Measurements from ENCODE around the gene ATP2B3. TPM values are rescaled to one million over a fixed set of nuclear protein-coding genes. Genes with fewer than 3 reads are reported as not detected.

The ATP2B3 gene
- 10 to 100 TPM; 11.8 to 14.8 TPM for total RNA-seq
- polyA plus RNA-seq (ENCODE audit: insufficient read length in 2 of 2), result 10 to 100 TPM; 18.4 to 20.1 TPM
- long read RNA-seq, donor 1, result 0 reads
- long read RNA-seq, donor 2, result 0 reads
- long read RNA-seq, donor 3, result 0 reads
- long read RNA-seq, donor 4, result 0 reads

GRCh38 chrX:153517423-153517822 lies at the start of gene ATP2B3:
Gene ATP2B3 (plus strand): TSS chrX:153517642. CDS start chrX:153536248, 18,606 bp downstream.
- Histone ChIP-seq H3K27ac (ENCODE audit: low read depth, low read length) (no peak within 1 kb of the TSS), H3K27me3 (ENCODE audit: control insufficient read depth, insufficient read depth, low read length) (peaks cover 10% of the 10 kb centered on the region), H3K9me3 (ENCODE audit: control insufficient read depth, insufficient read depth, low read length) (no peaks in the 10 kb centered on the region), H3K4me3 (ENCODE audit: low read depth, low read length) (peak within 1 kb of the TSS; percentile 4), H3K36me3 (ENCODE audit: control insufficient read depth, insufficient read depth, low read length) (peaks cover 3% of the 10 kb centered on the region), H3K4me1 (ENCODE audit: control insufficient read depth, insufficient read depth, low read length) (peaks cover 23% of the 10 kb centered on the region)
- 22% methylated on average over 37 of the region's 50 CpGs for WGBS (ENCODE audit: insufficient coverage)
- peak in 2 of 6 donors; percentile 53 to 65 for DNase-seq (ENCODE audit: low read depth in 4 of 6, low spot score in 6 of 6)

- no peak overlapping the region for H3K4me3 ChIP-seq (ENCODE audit: low read depth, low read length)
- H3K36me3 ChIP-seq (ENCODE audit: control insufficient read depth, insufficient read depth, low read length), result peaks cover 34% of the 10 kb centered on the region
- DNase-seq (ENCODE audit: low read depth in 4 of 6, low spot score in 6 of 6), result no peak
- no peaks in the 10 kb centered on the region for H3K27me3 ChIP-seq (ENCODE audit: control insufficient read depth, insufficient read depth, low read length)
- H3K9me3 ChIP-seq (ENCODE audit: control insufficient read depth, insufficient read depth, low read length), result no peaks in the 10 kb centered on the region
- 69% methylated on average over 12 of the region's 12 CpGs for WGBS (ENCODE audit: insufficient coverage)
- peaks cover 22% of the 10 kb centered on the region for H3K4me1 ChIP-seq (ENCODE audit: control insufficient read depth, insufficient read depth, low read length)
- no peak overlapping the region for H3K27ac ChIP-seq (ENCODE audit: low read depth, low read length)
Observed at GRCh38 chrX:153468008-153468580, 49.3 kb upstream of the ATP2B3 start.

GRCh38 chrX:153469811-153470410 lies 47.5 kb upstream of the ATP2B3 start:
- peaks cover 29% of the 10 kb centered on the region for H3K4me1 ChIP-seq (ENCODE audit: control insufficient read depth, insufficient read depth, low read length)
- peak in 1 of 6 donors; percentile 44 for DNase-seq (ENCODE audit: low read depth in 4 of 6, low spot score in 6 of 6)
- H3K27ac ChIP-seq (ENCODE audit: low read depth, low read length), result no peak overlapping the region
- H3K9me3 ChIP-seq (ENCODE audit: control insufficient read depth, insufficient read depth, low read length), result no peaks in the 10 kb centered on the region
- peak overlapping the region; percentile 34 for H3K4me3 ChIP-seq (ENCODE audit: low read depth, low read length)
- WGBS (ENCODE audit: insufficient coverage), result 23% methylated on average over 32 of the region's 32 CpGs
- no peaks in the 10 kb centered on the region for H3K27me3 ChIP-seq (ENCODE audit: control insufficient read depth, insufficient read depth, low read length)
- peaks cover 24% of the 10 kb centered on the region for H3K36me3 ChIP-seq (ENCODE audit: control insufficient read depth, insufficient read depth, low read length)

GRCh38 chrX:153470411-153471363 lies 46.8 kb upstream of the ATP2B3 start, which contains the start of gene HAUS7:
Gene HAUS7 (minus strand): TSS chrX:153470576. CDS start chrX:153470557, 19 bp downstream.
- no peaks in the 10 kb centered on the region for H3K27me3 ChIP-seq (ENCODE audit: control insufficient read depth, insufficient read depth, low read length)
- peak within 1 kb of the TSS; percentile 59 for H3K27ac ChIP-seq (ENCODE audit: low read depth, low read length)
- H3K4me3 ChIP-seq (ENCODE audit: low read depth, low read length), result peak within 1 kb of the TSS; percentile 34
- peaks cover 34% of the 10 kb centered on the region for H3K4me1 ChIP-seq (ENCODE audit: control insufficient read depth, insufficient read depth, low read length)
- 22% methylated on average over 59 of the region's 70 CpGs for WGBS (ENCODE audit: insufficient coverage)
- DNase-seq (ENCODE audit: low read depth in 4 of 6, low spot score in 6 of 6), result peak in 5 of 6 donors; percentile 59 to 96 (median 72)
- peaks cover 19% of the 10 kb centered on the region for H3K36me3 ChIP-seq (ENCODE audit: control insufficient read depth, insufficient read depth, low read length)
- H3K9me3 ChIP-seq (ENCODE audit: control insufficient read depth, insufficient read depth, low read length), result no peaks in the 10 kb centered on the region

- 77% methylated on average over 10 of the region's 11 CpGs for WGBS (ENCODE audit: insufficient coverage)
- Histone ChIP-seq H3K4me3 (ENCODE audit: low read depth, low read length) (no peak overlapping the region), H3K9me3 (ENCODE audit: control insufficient read depth, insufficient read depth, low read length) (no peaks in the 10 kb centered on the region), H3K27me3 (ENCODE audit: control insufficient read depth, insufficient read depth, low read length) (no peaks in the 10 kb centered on the region), H3K36me3 (ENCODE audit: control insufficient read depth, insufficient read depth, low read length) (peaks cover 14% of the 10 kb centered on the region), H3K27ac (ENCODE audit: low read depth, low read length) (peak overlapping the region; percentile 59), H3K4me1 (ENCODE audit: control insufficient read depth, insufficient read depth, low read length) (peaks cover 42% of the 10 kb centered on the region)
- no peak for DNase-seq (ENCODE audit: low read depth in 4 of 6, low spot score in 6 of 6)
Observed at GRCh38 chrX:153471663-153472280, 45.7 kb upstream of the ATP2B3 start.

- DNase-seq (ENCODE audit: low read depth in 4 of 6, low spot score in 6 of 6), result no peak
- Histone ChIP-seq H3K4me1 (ENCODE audit: control insufficient read depth, insufficient read depth, low read length) (peaks cover 55% of the 10 kb centered on the region), H3K27ac (ENCODE audit: low read depth, low read length) (no peak overlapping the region), H3K27me3 (ENCODE audit: control insufficient read depth, insufficient read depth, low read length) (no peaks in the 10 kb centered on the region), H3K4me3 (ENCODE audit: low read depth, low read length) (no peak overlapping the region), H3K36me3 (ENCODE audit: control insufficient read depth, insufficient read depth, low read length) (peaks cover 7% of the 10 kb centered on the region), H3K9me3 (ENCODE audit: control insufficient read depth, insufficient read depth, low read length) (no peaks in the 10 kb centered on the region)
- WGBS (ENCODE audit: insufficient coverage), result 95% methylated on average over 6 of the region's 10 CpGs
Observed at GRCh38 chrX:153473126-153473525, 44.3 kb upstream of the ATP2B3 start.

- peak overlapping the region; percentile 25 for H3K27ac ChIP-seq (ENCODE audit: low read depth, low read length)
- 79% methylated on average over 6 of the region's 10 CpGs for WGBS (ENCODE audit: insufficient coverage)
- H3K36me3 ChIP-seq (ENCODE audit: control insufficient read depth, insufficient read depth, low read length), result no peaks in the 10 kb centered on the region
- H3K4me1 ChIP-seq (ENCODE audit: control insufficient read depth, insufficient read depth, low read length), result peaks cover 58% of the 10 kb centered on the region
- no peaks in the 10 kb centered on the region for H3K9me3 ChIP-seq (ENCODE audit: control insufficient read depth, insufficient read depth, low read length)
- H3K4me3 ChIP-seq (ENCODE audit: low read depth, low read length), result no peak overlapping the region
- DNase-seq (ENCODE audit: low read depth in 4 of 6, low spot score in 6 of 6), result no peak
- H3K27me3 ChIP-seq (ENCODE audit: control insufficient read depth, insufficient read depth, low read length), result no peaks in the 10 kb centered on the region
Observed at GRCh38 chrX:153474266-153474665, 43.2 kb upstream of the ATP2B3 start.

GRCh38 chrX:153474718-153475117 lies 42.7 kb upstream of the ATP2B3 start:
- Histone ChIP-seq H3K4me3 (ENCODE audit: low read depth, low read length) (no peak overlapping the region), H3K36me3 (ENCODE audit: control insufficient read depth, insufficient read depth, low read length) (no peaks in the 10 kb centered on the region), H3K27ac (ENCODE audit: low read depth, low read length) (peak overlapping the region; percentile 16), H3K4me1 (ENCODE audit: control insufficient read depth, insufficient read depth, low read length) (peaks cover 58% of the 10 kb centered on the region), H3K27me3 (ENCODE audit: control insufficient read depth, insufficient read depth, low read length) (no peaks in the 10 kb centered on the region), H3K9me3 (ENCODE audit: control insufficient read depth, insufficient read depth, low read length) (no peaks in the 10 kb centered on the region)
- peak in 4 of 6 donors; percentile 20 to 81 (median 53) for DNase-seq (ENCODE audit: low read depth in 4 of 6, low spot score in 6 of 6)
- 20% methylated on average over 57 of the region's 59 CpGs for WGBS (ENCODE audit: insufficient coverage)

- H3K4me3 ChIP-seq (ENCODE audit: low read depth, low read length), result no peak overlapping the region
- H3K4me1 ChIP-seq (ENCODE audit: control insufficient read depth, insufficient read depth, low read length), result peaks cover 61% of the 10 kb centered on the region
- no peaks in the 10 kb centered on the region for H3K36me3 ChIP-seq (ENCODE audit: control insufficient read depth, insufficient read depth, low read length)
- no peak for DNase-seq (ENCODE audit: low read depth in 4 of 6, low spot score in 6 of 6)
- WGBS (ENCODE audit: insufficient coverage), result 73% methylated on average over 5 of the region's 7 CpGs
- no peaks in the 10 kb centered on the region for H3K27me3 ChIP-seq (ENCODE audit: control insufficient read depth, insufficient read depth, low read length)
- H3K9me3 ChIP-seq (ENCODE audit: control insufficient read depth, insufficient read depth, low read length), result no peaks in the 10 kb centered on the region
- H3K27ac ChIP-seq (ENCODE audit: low read depth, low read length), result peak overlapping the region; percentile 16
Observed at GRCh38 chrX:153475271-153475670, 42.2 kb upstream of the ATP2B3 start.
